ENCODE measurements around the gene ZNF304.
"Not testable (repeated sequence)": the region's sequence is repeated elsewhere in the genome, so short reads cannot be mapped to it uniquely, and the experiment has no call there.

ZNF304 gene

GRCh38 chr19:57357406-57357805 lies 6.3 kb downstream of the ZNF304 start:
- no peak for FAIRE-seq
- no peak for DNase-seq (ENCODE audit: extremely low spot score, insufficient read length, low read depth)

- FAIRE-seq, result no peak
- DNase-seq (ENCODE audit: extremely low spot score, insufficient read length, low read depth), result no peak
Observed at GRCh38 chr19:57359300-57359699, 8.2 kb downstream of the ZNF304 start.

- DNase-seq (ENCODE audit: extremely low spot score, insufficient read length, low read depth) (no peak), FAIRE-seq (no peak)
Observed at GRCh38 chr19:57362419-57362818, 11.3 kb downstream of the ZNF304 start.

GRCh38 chr19:57362997-57363687 lies 12.1 kb downstream of the ZNF304 start, which contains the start of the genes TRAPPC2B and ZNF547:
Gene TRAPPC2B, plus strand, starts transcription at chr19:57363551. Its CDS starts 1,283 bp downstream, at chr19:57364834.
Gene ZNF547, plus strand, starts transcription at chr19:57363551. Its CDS starts 5,005 bp downstream, at chr19:57368556.
- DNase-seq (ENCODE audit: extremely low spot score, insufficient read length, low read depth) (peak; percentile 82), FAIRE-seq (peak; percentile 100)

- FAIRE-seq, result no peak
- DNase-seq (ENCODE audit: extremely low spot score, insufficient read length, low read depth), result no peak
Observed at GRCh38 chr19:57363688-57364181, 12.7 kb downstream of the ZNF304 start.

GRCh38 chr19:57366776-57367175 lies 15.7 kb downstream of the ZNF304 start:
- no peak for FAIRE-seq
- no peak for DNase-seq (ENCODE audit: extremely low spot score, insufficient read length, low read depth)

GRCh38 chr19:57374179-57374578 lies 23.1 kb downstream of the ZNF304 start:
- DNase-seq (ENCODE audit: extremely low spot score, insufficient read length, low read depth), result no peak
- FAIRE-seq, result no peak

- not testable (repeated sequence) for DNase-seq (ENCODE audit: extremely low spot score, insufficient read length, low read depth); FAIRE-seq
Observed at GRCh38 chr19:57374647-57375046, 23.6 kb downstream of the ZNF304 start.

- DNase-seq (ENCODE audit: extremely low spot score, insufficient read length, low read depth) (no peak), FAIRE-seq (no peak)
Observed at GRCh38 chr19:57376151-57376550, 25.1 kb downstream of the ZNF304 start.

GRCh38 chr19:57377498-57378146 lies 26.6 kb downstream of the ZNF304 start:
- DNase-seq (ENCODE audit: extremely low spot score, insufficient read length, low read depth), result no peak
- no peak for FAIRE-seq

GRCh38 chr19:57380923-57381322 lies 29.9 kb downstream of the ZNF304 start:
- DNase-seq (ENCODE audit: extremely low spot score, insufficient read length, low read depth) (no peak), FAIRE-seq (no peak)

- FAIRE-seq, result no peak
- no peak for DNase-seq (ENCODE audit: extremely low spot score, insufficient read length, low read depth)
Observed at GRCh38 chr19:57382806-57383488, 31.9 kb downstream of the ZNF304 start.

- DNase-seq (ENCODE audit: extremely low spot score, insufficient read length, low read depth), result no peak
- no peak for FAIRE-seq
Observed at GRCh38 chr19:57389194-57389729, 38.2 kb downstream of the ZNF304 start.

- FAIRE-seq, result peak; percentile 100
- DNase-seq (ENCODE audit: extremely low spot score, insufficient read length, low read depth), result peak; percentile 71
Observed at GRCh38 chr19:57389730-57390598, 38.9 kb downstream of the ZNF304 start, which contains the start of gene ZNF548. Gene ZNF548, plus strand, starts transcription at chr19:57389854. Its CDS starts 246 bp downstream, at chr19:57390100.

- FAIRE-seq (no peak), DNase-seq (ENCODE audit: extremely low spot score, insufficient read length, low read depth) (no peak)
Observed at GRCh38 chr19:57395710-57396109, 44.6 kb downstream of the ZNF304 start.

GRCh38 chr19:57398868-57399267 lies 47.8 kb downstream of the ZNF304 start:
- DNase-seq (ENCODE audit: extremely low spot score, insufficient read length, low read depth), result no peak

GRCh38 chr19:57403737-57404563 lies 52.9 kb downstream of the ZNF304 start:
- no peak for DNase-seq (ENCODE audit: extremely low spot score, insufficient read length, low read depth)
- no peak for FAIRE-seq

More at GRCh38 chr19:57398868-57399267, 47.8 kb downstream of the ZNF304 start:
- FAIRE-seq, result no peak

- peak; percentile 35 for FAIRE-seq
Observed at GRCh38 chr19:57406516-57407123, 55.5 kb downstream of the ZNF304 start.

More at GRCh38 chr19:57406516-57407123, 55.5 kb downstream of the ZNF304 start:
- DNase-seq (ENCODE audit: extremely low spot score, insufficient read length, low read depth), result peak; percentile 44

Data from GM18507 (cell line).